Measurements from ENCODE around the gene KLHL34.

KLHL34 gene

GRCh38 chrX:21639775-21640174 lies 18.4 kb downstream of the KLHL34 start:
- Histone ChIP-seq H3K4me2 (ENCODE audit: insufficient read depth, low read length) (no peak overlapping the region), H3K4me1 (ENCODE audit: insufficient read depth, low read length) (no peaks in the 10 kb centered on the region), H3K27me3 (ENCODE audit: insufficient read depth, low read length, poor library complexity) (no peaks in the 10 kb centered on the region), H4K20me1 (ENCODE audit: insufficient read depth, low read length) (no peaks in the 10 kb centered on the region), H2AFZ (ENCODE audit: low read depth, low read length) (no peak overlapping the region), H3K4me3 (ENCODE audit: low read depth in 1 of 2, low read length in 2 of 2) (no peak overlapping the region), H3K9me3 (ENCODE audit: insufficient read depth, low read length, severe bottlenecking) (no peaks in the 10 kb centered on the region), H3K36me3 (ENCODE audit: insufficient read depth, low read length) (no peaks in the 10 kb centered on the region), H3K27ac (ENCODE audit: low read length) (no peak overlapping the region), H3K9ac (ENCODE audit: low read depth, low read length) (no peak overlapping the region), H3K79me2 (ENCODE audit: insufficient read depth, low read length) (no peaks in the 10 kb centered on the region)
- TF ChIP-seq CTCF (IDR thresholded peaks at IDR 0.05; ENCODE audit: borderline replicate concordance, extremely low read depth, low read length, poor library complexity, severe bottlenecking) (no peak), EZH2 (IDR thresholded peaks at IDR 0.05; ENCODE audit: borderline replicate concordance, low read depth, low read length, severe bottlenecking) (no peak)
- no peak for DNase-seq
- no peak for ATAC-seq (ENCODE audit: insufficient read depth, low read depth)

GRCh38 chrX:21638311-21638710 lies 19.8 kb downstream of the KLHL34 start:
- no peak overlapping the region for H3K4me2 ChIP-seq (ENCODE audit: insufficient read depth, low read length)
- H3K9me3 ChIP-seq (ENCODE audit: insufficient read depth, low read length, severe bottlenecking), result no peaks in the 10 kb centered on the region
- TF ChIP-seq EZH2 (IDR thresholded peaks at IDR 0.05; ENCODE audit: borderline replicate concordance, low read depth, low read length, severe bottlenecking), result no peak
- no peak for TF ChIP-seq CTCF (IDR thresholded peaks at IDR 0.05; ENCODE audit: borderline replicate concordance, extremely low read depth, low read length, poor library complexity, severe bottlenecking)
- H2AFZ ChIP-seq (ENCODE audit: low read depth, low read length), result no peak overlapping the region
- H3K9ac ChIP-seq (ENCODE audit: low read depth, low read length), result no peak overlapping the region
- no peaks in the 10 kb centered on the region for H3K36me3 ChIP-seq (ENCODE audit: insufficient read depth, low read length)
- ATAC-seq (ENCODE audit: insufficient read depth, low read depth) (no peak), DNase-seq (no peak)
- no peak overlapping the region for H3K27ac ChIP-seq (ENCODE audit: low read length)
- no peak overlapping the region for H3K4me3 ChIP-seq (ENCODE audit: low read depth in 1 of 2, low read length in 2 of 2)
- H3K27me3 ChIP-seq (ENCODE audit: insufficient read depth, low read length, poor library complexity), result no peaks in the 10 kb centered on the region
- H3K79me2 ChIP-seq (ENCODE audit: insufficient read depth, low read length), result no peaks in the 10 kb centered on the region
- no peaks in the 10 kb centered on the region for H3K4me1 ChIP-seq (ENCODE audit: insufficient read depth, low read length)
- no peaks in the 10 kb centered on the region for H4K20me1 ChIP-seq (ENCODE audit: insufficient read depth, low read length)

- no peak overlapping the region for H3K4me3 ChIP-seq (ENCODE audit: low read depth in 1 of 2, low read length in 2 of 2)
- H3K4me2 ChIP-seq (ENCODE audit: insufficient read depth, low read length), result no peak overlapping the region
- no peaks in the 10 kb centered on the region for H3K4me1 ChIP-seq (ENCODE audit: insufficient read depth, low read length)
- no peaks in the 10 kb centered on the region for H3K9me3 ChIP-seq (ENCODE audit: insufficient read depth, low read length, severe bottlenecking)
- no peak overlapping the region for H3K9ac ChIP-seq (ENCODE audit: low read depth, low read length)
- DNase-seq (no peak), ATAC-seq (ENCODE audit: insufficient read depth, low read depth) (no peak)
- no peak overlapping the region for H2AFZ ChIP-seq (ENCODE audit: low read depth, low read length)
- H3K27ac ChIP-seq (ENCODE audit: low read length), result no peak overlapping the region
- no peak for TF ChIP-seq CTCF (IDR thresholded peaks at IDR 0.05; ENCODE audit: borderline replicate concordance, extremely low read depth, low read length, poor library complexity, severe bottlenecking)
- no peak for TF ChIP-seq EZH2 (IDR thresholded peaks at IDR 0.05; ENCODE audit: borderline replicate concordance, low read depth, low read length, severe bottlenecking)
- H3K27me3 ChIP-seq (ENCODE audit: insufficient read depth, low read length, poor library complexity), result no peaks in the 10 kb centered on the region
- no peaks in the 10 kb centered on the region for H4K20me1 ChIP-seq (ENCODE audit: insufficient read depth, low read length)
- H3K79me2 ChIP-seq (ENCODE audit: insufficient read depth, low read length), result no peaks in the 10 kb centered on the region
- H3K36me3 ChIP-seq (ENCODE audit: insufficient read depth, low read length), result no peaks in the 10 kb centered on the region
Measured at GRCh38 chrX:21632027-21632426, 26.1 kb downstream of the KLHL34 start.

All from DND-41 (cell line).